Measurements from ENCODE around the gene FCF1.

The FCF1 gene

DNA sequence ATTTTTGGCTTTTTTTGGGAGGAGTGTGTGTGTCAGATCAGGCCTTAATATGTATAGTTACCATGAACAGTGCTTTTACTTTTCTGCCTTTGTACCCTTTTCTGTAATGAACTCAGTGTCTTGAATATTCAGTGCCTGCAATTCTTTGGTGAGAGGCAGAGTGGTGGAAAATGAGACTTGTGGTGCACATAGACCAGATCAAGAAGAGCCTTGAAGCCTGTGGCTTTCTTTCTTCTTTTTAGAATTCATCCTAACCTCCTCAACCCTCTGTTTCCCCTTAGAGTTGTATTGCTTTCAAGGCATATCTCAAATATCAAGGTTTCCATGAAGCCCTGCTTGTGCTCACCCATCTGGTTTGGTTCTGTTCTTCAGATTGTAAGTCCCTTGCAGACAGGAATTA lies 52.8 kb downstream of the FCF1 start:
- Mint-ChIP-seq H3K4me3 (peak overlapping the region; percentile 98), H3K36me3 (peaks cover 38% of the 10 kb centered on the region), H3K9me3 (peaks cover 1% of the 10 kb centered on the region), H3K4me1 (peaks cover 54% of the 10 kb centered on the region), H3K27ac (peak overlapping the region; percentile 80), H3K27me3 (no peaks in the 10 kb centered on the region)
- CTCF ChIA-PET = no interaction called here
- peak; percentile 33 for DNase-seq

DNA sequence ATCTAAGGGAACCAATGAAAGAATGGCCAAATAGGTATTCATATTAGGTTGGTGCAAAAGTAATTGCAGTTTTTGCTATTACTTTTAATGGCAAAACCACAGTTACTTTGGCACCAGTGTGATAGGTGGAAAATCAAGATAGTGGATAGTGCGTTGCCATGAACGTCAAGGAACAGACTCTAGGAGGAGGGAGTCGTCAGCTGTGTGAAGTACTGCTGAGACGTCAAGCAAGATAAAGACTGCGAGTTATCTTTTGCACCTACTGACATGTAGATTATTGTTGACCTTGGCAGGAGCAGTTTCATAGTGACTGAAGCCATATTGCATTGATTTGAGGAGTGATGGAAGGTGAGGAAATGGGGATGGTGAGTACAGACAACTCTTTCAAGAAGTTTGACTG lies 58.5 kb downstream of the FCF1 start:
- Mint-ChIP-seq H3K4me1 (peaks cover 26% of the 10 kb centered on the region), H3K9me3 (no peaks in the 10 kb centered on the region), H3K36me3 (peaks cover 35% of the 10 kb centered on the region), H3K27me3 (no peaks in the 10 kb centered on the region), H3K4me3 (no peak overlapping the region), H3K27ac (no peak overlapping the region)
- CTCF ChIA-PET = interaction anchor here (0.7 kb wide), 1 partner anchor 163 kb away, joined by 3 read pairs; no protein-coding TSS in a partner anchor
- DNase-seq = no peak

DNA sequence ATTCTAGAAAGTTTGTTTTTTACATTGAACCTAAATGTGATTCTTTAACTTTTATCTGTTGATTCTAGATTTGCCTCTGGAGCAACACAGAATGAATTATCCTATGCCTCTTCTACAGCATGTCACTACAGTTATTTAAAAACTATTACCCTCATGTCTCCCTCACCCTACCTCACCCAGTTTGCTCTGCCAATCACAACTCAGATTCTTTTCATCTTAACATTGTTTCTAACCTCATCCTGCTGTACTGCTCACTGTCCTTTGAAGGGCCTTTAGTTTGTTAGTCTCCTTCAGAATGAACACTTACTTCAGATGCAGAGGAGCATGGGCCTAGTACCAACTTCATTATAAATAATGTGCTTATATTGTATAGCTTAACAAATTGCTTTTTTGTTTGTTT lies 71.7 kb downstream of the FCF1 start:
- no peak for DNase-seq
- Mint-ChIP-seq H3K4me1 (peaks cover 13% of the 10 kb centered on the region), H3K4me3 (no peak overlapping the region), H3K9me3 (no peaks in the 10 kb centered on the region), H3K27ac (peak overlapping the region; percentile 6), H3K27me3 (no peaks in the 10 kb centered on the region), H3K36me3 (peaks cover 56% of the 10 kb centered on the region)
- CTCF ChIA-PET = interaction anchor here (1.3 to 1.5 kb wide), 2 partner anchors 13 to 20 kb away, joined by 3 read pairs; no protein-coding TSS in a partner anchor

DNA sequence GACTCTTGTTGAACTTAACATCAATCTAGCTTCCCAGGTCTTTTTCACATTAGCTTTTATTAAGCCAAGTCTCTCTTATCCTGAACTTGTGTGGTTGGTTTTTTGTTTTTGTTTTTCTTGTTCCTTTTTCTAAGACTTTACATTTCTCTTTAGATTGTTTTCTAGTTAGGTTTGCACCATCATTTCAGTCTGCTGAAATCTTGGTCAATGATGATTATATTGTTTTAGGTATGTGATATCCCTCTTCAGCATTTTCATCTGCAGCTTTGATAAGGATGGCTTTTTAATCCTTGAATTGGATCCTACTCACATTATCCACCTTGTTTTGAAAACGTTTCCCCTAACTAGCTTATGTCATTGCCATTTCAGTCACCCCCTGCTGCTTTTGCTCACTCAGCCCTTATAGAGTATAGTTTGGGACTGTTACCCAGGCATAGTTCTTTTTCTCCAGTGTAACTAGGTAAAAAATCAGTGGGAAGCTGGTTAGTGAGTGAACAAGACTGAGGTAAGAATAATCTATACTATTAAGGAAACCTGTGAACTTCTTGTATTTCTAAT lies 72.2 kb downstream of the FCF1 start:
- no peak for DNase-seq

DNA sequence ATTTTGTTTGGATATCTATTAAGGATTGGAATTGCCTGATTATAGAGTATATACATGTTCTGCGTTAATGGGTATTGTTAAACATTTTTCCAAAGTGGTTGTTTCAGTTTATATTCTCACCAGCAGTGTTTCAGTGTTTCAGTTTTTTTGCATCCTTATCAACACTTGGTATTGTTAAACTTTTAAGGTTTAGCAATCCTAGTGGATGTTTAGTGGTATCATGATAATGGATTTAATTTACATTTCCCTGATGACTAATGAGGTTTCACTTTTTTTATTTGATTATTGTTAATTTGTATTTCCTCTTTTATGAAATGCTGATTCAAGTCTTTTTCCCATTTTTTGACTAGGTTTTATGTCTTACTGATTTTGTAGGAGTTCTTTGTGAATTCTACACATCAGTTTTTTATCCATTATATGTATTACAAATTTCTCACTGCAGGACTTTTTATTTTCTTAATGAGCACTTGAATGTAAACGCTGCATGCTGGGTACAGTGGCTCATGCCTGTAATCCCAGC lies 73.9 kb downstream of the FCF1 start:
- Mint-ChIP-seq H3K9me3 (no peaks in the 10 kb centered on the region), H3K27ac (no peak overlapping the region), H3K27me3 (no peaks in the 10 kb centered on the region), H3K36me3 (peaks cover 48% of the 10 kb centered on the region), H3K4me1 (peaks cover 20% of the 10 kb centered on the region), H3K4me3 (no peak overlapping the region)
- no peak for DNase-seq
- CTCF ChIA-PET = no interaction called here

More for the DNA sequence above, 72.2 kb downstream of the FCF1 start:
- H3K4me1 Mint-ChIP-seq = peaks cover 13% of the 10 kb centered on the region
- H3K4me3 Mint-ChIP-seq = no peak overlapping the region
- no peaks in the 10 kb centered on the region for H3K27me3 Mint-ChIP-seq
- CTCF ChIA-PET = interaction anchor here (0.8 to 1.3 kb wide), 4 partner anchors 13 to 176 kb away, joined by 3 to 4 read pairs (median 3); no protein-coding TSS in a partner anchor
- peaks cover 56% of the 10 kb centered on the region for H3K36me3 Mint-ChIP-seq
- H3K9me3 Mint-ChIP-seq = no peaks in the 10 kb centered on the region
- peak overlapping the region; percentile 6 for H3K27ac Mint-ChIP-seq

Data from activated naive CD4-positive, alpha-beta T cell treated with anti-CD3 and anti-CD28 coated beads, Interleukin-2, amount 10 ng/mL, durations not matched to agents 7 days and 5 days (primary cell).